ENCODE measurements around the gene TMEM147.

The TMEM147 gene

DNA sequence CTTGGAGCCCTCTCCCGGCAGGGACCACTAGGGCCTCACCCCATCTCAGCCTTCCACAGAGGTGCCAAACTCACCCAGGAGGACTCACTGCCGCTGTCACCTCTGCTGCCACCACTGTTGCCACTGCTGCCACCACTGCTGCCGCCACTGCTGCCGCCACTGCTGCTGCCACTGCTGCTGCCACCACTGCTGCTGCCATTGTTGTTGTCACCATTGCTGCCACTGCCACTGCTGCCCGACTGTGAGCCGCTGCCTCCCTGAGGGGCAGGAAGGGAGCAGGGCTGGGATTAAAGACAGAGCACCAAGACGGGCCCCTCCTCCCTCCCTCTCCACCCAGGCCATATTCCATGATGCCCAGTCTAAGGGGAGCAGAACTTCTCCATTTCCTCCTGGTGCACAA is 34.1 kb upstream of the TMEM147 start:
- H3K27ac Mint-ChIP-seq = no peak overlapping the region
- ATAC-seq (ENCODE audit: low read depth) = no peak
- H3K4me1 Mint-ChIP-seq = peaks cover 15% of the 10 kb centered on the region
- H3K27me3 Mint-ChIP-seq = peaks cover 18% of the 10 kb centered on the region
- H3K36me3 Mint-ChIP-seq = no peaks in the 10 kb centered on the region
- H3K4me3 Mint-ChIP-seq = no peak overlapping the region
- DNase-seq (ENCODE audit: low spot score in 2 of 2) = no peak
- no peaks in the 10 kb centered on the region for H3K9me3 Mint-ChIP-seq

DNA sequence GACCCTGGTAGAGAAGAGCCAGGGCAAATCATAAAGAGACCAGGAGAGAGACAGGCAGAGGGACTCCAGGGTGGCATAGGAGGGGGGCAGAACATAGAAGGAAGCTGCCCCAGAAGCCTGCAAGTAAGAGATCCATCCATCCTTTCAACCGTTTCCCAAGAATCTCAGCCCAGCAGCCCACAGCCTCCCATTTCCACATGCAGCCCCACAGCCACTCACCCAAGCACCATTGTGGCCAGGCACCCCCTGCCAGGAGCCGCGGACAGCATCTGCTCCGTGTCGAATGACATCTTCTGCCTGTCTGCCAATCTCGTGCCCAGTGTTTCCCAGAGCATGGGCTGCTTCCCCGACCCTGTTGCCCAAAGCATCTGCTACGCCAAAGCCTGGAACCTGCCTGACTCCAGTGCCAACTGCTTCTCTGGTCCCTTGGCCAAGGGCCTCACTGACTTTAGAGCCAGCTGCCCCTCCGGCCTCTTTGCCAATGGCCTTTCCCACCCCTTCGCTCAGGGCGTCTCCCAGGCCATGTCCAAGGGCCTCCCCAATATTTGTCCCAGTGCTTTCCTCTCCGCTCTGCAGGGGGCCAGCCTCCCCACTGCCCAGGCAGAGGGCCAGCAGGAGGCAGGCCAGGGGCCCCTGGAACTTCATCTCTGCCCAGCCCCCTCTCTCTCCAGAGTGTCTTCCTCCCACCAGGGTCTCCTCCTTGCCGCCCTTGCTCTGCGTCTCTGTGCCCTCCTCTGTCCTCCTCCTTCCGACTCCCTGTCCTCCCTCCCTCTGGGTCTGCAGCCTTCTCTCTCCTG is 32.4 kb upstream of the TMEM147 start:
- Mint-ChIP-seq H3K27ac (no peak overlapping the region), H3K9me3 (no peaks in the 10 kb centered on the region), H3K36me3 (no peaks in the 10 kb centered on the region), H3K4me1 (peaks cover 15% of the 10 kb centered on the region), H3K4me3 (no peak overlapping the region), H3K27me3 (peaks cover 20% of the 10 kb centered on the region)
- ATAC-seq (ENCODE audit: low read depth) = no peak
- DNase-seq (ENCODE audit: low spot score in 2 of 2) = no peak

DNA sequence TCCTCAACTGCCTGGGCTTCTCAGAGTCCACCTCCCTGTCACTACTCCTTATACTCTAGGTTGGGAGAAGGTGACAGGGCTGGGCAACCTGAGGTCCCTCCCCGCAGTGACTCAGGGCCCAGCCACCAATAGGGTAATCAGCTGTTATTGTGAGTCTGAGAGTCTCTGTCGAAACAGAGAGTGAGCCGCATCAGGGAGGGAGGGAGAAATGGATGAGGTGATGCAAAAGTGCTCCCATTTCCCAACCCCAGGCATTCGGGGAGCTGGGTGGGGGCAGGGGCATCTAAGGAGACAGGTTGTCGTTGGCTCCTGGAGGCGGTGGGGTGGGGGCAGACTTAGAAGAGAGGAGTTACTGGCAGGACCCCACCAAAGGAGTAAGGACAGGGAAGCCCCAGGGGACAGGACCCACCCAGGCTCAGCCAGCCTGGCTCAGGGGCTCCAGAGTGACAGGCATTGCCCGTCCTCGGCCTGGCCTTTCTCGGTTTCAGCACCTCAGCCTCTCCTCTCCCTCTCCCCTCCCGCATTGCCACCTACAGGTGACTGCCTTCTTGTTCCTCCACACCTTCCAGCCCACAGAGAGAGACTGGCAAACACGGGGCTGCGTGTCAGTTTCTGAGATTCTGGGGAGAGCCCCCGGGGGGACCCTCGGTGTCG is 31.7 kb upstream of the TMEM147 start, which contains the start of gene DMKN:
Gene DMKN, minus strand, starts transcription at position 22 of the 654 bp plus-strand sequence. CDS start 174 bp downstream, outside the sequence.
- Mint-ChIP-seq H3K27ac (no peak within 1 kb of the TSS), H3K27me3 (peaks cover 23% of the 10 kb centered on the region), H3K4me3 (no peak within 1 kb of the TSS), H3K36me3 (no peaks in the 10 kb centered on the region), H3K4me1 (peaks cover 15% of the 10 kb centered on the region), H3K9me3 (no peaks in the 10 kb centered on the region)
- DNase-seq (ENCODE audit: low spot score in 2 of 2) (no peak), ATAC-seq (ENCODE audit: low read depth) (no peak)

DNA sequence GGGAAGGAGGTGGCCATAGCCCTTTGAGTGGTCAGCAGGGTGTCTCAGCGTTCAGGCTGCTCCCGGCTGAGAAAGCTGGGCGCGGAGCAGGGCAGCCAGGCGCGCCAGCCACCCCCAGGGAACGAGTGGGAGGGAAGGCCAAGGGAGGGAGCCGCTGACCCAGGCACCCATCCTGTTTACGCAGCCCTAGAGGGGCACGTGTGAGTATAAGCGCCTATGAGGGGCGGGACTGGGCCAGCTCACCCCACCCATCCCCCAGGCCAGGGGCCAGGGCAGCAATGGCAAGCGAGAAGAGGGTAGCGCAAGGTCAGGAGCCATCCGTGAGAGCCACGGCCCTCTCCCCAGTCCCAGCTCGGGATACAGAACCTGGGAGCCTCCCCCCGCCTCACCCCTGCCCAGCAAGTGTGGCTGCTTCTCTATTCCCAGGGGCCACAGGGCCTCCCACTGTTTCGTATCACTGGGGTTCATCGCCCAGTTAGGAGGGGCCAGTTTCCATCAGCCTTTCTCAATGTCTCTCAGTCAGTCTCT is 31.1 kb upstream of the TMEM147 start:
- DNase-seq (ENCODE audit: low spot score in 2 of 2) (no peak), ATAC-seq (ENCODE audit: low read depth) (no peak)
- H3K9me3 Mint-ChIP-seq = no peaks in the 10 kb centered on the region
- H3K36me3 Mint-ChIP-seq = no peaks in the 10 kb centered on the region
- H3K27me3 Mint-ChIP-seq = peaks cover 26% of the 10 kb centered on the region
- H3K4me1 Mint-ChIP-seq = peaks cover 13% of the 10 kb centered on the region
- no peak overlapping the region for H3K27ac Mint-ChIP-seq
- H3K4me3 Mint-ChIP-seq = no peak overlapping the region

DNA sequence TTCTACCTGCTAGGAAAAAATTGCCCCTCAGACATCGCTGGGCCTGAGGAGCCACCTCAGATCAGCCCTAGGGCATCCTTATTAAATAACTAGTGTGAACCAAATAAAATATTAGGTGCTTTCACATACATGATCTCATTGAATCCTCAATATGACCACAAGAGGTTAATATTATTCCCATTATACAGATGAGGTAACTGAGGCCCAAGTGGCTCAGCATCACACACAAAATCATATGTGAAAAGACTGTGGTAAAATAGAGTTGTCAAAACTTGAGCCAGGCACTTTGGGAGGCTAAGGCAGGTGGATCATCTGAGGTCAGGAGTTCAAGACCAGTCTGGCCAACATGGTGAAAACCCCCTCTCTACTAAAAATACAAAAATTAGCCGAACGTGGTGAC is 29.1 kb upstream of the TMEM147 start:
- peaks cover 29% of the 10 kb centered on the region for H3K27me3 Mint-ChIP-seq

DNA sequence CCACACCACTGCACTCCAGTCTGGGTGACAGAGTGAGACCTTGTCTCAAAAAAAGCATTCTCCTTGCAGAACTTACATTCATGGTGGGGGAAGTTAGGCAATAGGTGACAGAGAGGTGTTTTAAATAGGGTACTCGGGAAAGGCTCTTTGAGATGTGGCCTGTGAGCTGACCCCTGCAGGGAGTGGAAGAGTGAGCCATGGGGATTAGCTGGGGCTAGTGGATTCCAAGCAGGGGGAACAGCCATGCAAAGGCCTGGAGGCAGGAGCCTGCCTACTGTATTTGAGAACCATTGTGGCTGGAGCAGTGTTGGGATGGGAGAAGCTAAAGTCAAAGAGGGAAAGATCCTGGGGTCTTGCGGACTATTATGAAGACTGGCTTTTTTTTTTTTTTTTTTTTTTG is 28.1 kb upstream of the TMEM147 start:
- ATAC-seq (ENCODE audit: low read depth) (no peak), DNase-seq (ENCODE audit: low spot score in 2 of 2) (no peak)
- Mint-ChIP-seq H3K36me3 (no peaks in the 10 kb centered on the region), H3K27ac (no peak overlapping the region), H3K27me3 (peaks cover 27% of the 10 kb centered on the region), H3K9me3 (no peaks in the 10 kb centered on the region), H3K4me1 (peaks cover 6% of the 10 kb centered on the region), H3K4me3 (no peak overlapping the region)

More for the DNA sequence above, 29.1 kb upstream of the TMEM147 start:
- Mint-ChIP-seq H3K27ac (no peak overlapping the region), H3K4me1 (peaks cover 6% of the 10 kb centered on the region), H3K9me3 (no peaks in the 10 kb centered on the region), H3K4me3 (no peak overlapping the region), H3K36me3 (no peaks in the 10 kb centered on the region)
- ATAC-seq (ENCODE audit: low read depth) = no peak
- no peak for DNase-seq (ENCODE audit: low spot score in 2 of 2)

DNA sequence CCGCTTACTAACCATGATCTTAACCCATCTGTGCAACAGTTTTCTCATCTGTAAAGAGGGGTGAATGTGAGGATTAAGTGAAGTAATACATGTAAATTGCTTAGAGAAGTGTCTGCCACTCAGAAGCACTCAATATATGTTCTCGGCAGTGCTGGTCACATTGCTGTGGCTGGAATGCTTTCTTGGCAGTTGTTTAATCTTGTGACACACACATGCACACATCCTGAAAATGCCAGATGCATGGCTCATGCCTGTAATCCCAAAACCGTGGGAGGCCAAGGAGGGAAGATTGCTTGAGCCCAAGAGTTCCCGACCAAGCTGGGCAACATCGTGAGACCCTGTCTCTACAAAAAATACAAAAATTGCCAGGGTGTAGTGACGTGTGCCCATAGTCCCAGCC is 27.1 kb upstream of the TMEM147 start:
- DNase-seq (ENCODE audit: low spot score in 2 of 2) (no peak), ATAC-seq (ENCODE audit: low read depth) (no peak)
- peaks cover 6% of the 10 kb centered on the region for H3K4me1 Mint-ChIP-seq
- H3K4me3 Mint-ChIP-seq = no peak overlapping the region
- no peaks in the 10 kb centered on the region for H3K36me3 Mint-ChIP-seq
- peaks cover 25% of the 10 kb centered on the region for H3K27me3 Mint-ChIP-seq
- H3K27ac Mint-ChIP-seq = no peak overlapping the region
- no peaks in the 10 kb centered on the region for H3K9me3 Mint-ChIP-seq

DNA sequence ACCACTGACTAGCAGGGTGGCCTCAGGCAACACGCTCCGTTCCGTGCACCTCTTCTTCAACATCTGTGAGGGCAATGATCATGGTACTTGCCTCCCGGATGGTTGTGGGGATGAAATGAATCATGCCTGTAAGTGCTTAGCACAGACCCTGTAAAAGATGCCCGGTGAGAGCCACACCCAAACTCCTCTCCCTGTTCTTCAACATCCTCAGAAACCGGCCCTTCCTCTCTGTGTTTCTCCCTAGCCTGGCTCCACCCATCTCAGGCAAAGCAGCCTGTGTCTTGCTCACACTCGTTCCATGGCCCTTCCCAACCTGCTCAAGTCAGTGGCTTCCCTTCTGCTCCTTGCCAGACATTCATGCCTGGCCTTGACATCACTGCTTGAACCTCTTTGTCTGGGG is 26.1 kb upstream of the TMEM147 start:
- H3K36me3 Mint-ChIP-seq = no peaks in the 10 kb centered on the region
- H3K9me3 Mint-ChIP-seq = no peaks in the 10 kb centered on the region
- ATAC-seq (ENCODE audit: low read depth) (no peak), DNase-seq (ENCODE audit: low spot score in 2 of 2) (no peak)
- H3K27me3 Mint-ChIP-seq = peaks cover 23% of the 10 kb centered on the region
- no peak overlapping the region for H3K27ac Mint-ChIP-seq
- H3K4me1 Mint-ChIP-seq = peaks cover 6% of the 10 kb centered on the region
- H3K4me3 Mint-ChIP-seq = no peak overlapping the region

DNA sequence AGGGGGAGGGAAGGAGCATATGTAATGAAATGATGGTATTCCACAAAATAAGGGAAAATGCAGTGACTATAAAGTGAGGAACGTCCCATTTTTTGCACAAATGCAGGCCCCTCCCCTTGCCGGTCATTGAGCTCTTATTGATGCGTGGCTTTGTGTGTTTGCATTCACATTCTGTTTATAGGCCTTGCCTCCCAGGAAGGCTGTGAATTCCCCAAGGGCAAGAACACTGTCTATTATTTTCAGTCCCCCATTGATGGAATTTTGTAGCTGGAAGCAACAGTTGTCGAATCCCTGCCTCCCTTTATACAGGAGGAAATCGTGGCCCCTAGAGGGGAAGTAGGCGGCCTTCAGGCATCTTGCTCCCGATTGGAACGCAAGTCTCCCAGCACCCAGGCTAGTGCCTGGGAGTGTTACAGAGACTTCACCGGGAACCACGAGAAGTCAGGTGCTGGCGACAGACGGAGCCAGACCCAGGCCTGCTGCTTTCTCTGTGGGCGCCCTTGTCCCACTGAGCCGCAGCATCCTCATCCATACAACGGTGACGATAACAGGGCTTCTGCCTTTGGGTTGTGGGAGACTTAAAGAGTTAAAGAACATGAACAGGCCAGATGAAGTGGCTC is 24.2 kb upstream of the TMEM147 start:
- peaks cover 23% of the 10 kb centered on the region for H3K27me3 Mint-ChIP-seq
- DNase-seq (ENCODE audit: low spot score in 2 of 2) (no peak), ATAC-seq (ENCODE audit: low read depth) (no peak)
- H3K4me1 Mint-ChIP-seq = peaks cover 3% of the 10 kb centered on the region
- no peaks in the 10 kb centered on the region for H3K9me3 Mint-ChIP-seq
- no peak overlapping the region for H3K27ac Mint-ChIP-seq
- H3K4me3 Mint-ChIP-seq = no peak overlapping the region
- H3K36me3 Mint-ChIP-seq = no peaks in the 10 kb centered on the region

DNA sequence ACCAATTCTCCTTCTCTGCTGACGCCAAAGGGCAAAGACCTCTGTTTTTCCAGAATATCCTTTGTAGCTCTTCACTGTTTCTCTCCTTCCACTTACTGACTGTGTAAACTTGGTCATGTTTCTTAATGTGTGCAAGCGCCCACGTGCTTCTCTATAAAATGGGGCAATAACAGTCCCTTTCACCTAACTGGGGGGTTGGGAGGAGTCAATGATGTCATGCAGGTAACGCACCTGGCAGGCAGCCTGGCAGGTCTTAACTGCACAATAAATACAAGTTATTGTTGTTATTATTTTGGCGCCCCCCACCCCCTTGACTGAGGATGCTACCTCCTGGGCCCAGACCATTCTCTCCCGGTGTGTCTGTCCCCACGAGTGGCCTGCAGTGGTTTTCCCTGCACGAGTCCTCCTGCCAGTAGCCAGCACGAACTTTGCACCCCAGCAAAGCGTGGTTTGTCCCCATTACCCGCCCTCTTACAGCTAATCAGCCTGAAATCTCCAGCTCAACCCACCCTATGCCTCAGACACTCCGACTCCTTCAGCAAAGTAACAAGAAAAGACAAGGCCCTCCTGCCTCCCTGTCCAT is 22.6 kb upstream of the TMEM147 start:
- H3K9me3 Mint-ChIP-seq = no peaks in the 10 kb centered on the region
- H3K4me3 Mint-ChIP-seq = no peak overlapping the region
- ATAC-seq (ENCODE audit: low read depth) = no peak
- H3K4me1 Mint-ChIP-seq = peaks cover 3% of the 10 kb centered on the region
- no peak for DNase-seq (ENCODE audit: low spot score in 2 of 2)
- no peak overlapping the region for H3K27ac Mint-ChIP-seq
- H3K36me3 Mint-ChIP-seq = no peaks in the 10 kb centered on the region
- H3K27me3 Mint-ChIP-seq = peaks cover 32% of the 10 kb centered on the region

DNA sequence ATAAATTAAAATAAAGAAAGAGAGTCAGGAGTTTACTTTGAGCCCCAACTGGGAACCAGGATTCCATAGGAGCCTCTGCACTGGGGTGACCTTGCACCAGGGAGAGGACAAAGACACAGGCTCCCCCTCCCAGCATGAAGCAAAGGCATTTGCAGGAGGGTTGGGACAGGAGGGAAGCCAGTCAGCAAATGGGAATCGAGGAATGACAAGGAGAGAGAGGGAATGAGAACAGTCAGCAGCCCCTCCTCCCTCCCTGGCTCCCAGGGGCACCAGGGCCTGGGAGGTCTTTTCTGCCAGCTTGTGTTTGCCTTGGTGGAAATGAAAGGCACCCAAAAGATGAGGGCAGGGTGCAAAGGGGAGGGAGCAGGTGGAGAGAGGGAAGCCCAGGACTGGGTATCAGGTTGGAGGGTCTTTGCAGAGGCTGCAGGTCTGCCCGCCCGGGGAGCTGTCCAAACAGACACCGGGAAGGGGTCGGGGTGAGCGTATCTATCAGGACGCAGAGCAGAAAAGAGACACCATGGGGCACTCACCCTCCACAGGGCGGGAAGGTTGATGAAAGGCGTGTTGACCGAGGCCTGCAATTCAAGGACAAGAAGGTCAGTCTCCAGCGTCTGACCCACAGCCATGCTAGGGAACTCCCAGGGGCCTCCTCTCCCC is 21.1 kb upstream of the TMEM147 start:
- H3K9me3 Mint-ChIP-seq = no peaks in the 10 kb centered on the region
- H3K27ac Mint-ChIP-seq = no peak overlapping the region
- peaks cover 38% of the 10 kb centered on the region for H3K27me3 Mint-ChIP-seq
- ATAC-seq (ENCODE audit: low read depth) = no peak
- H3K4me3 Mint-ChIP-seq = no peak overlapping the region
- peaks cover 3% of the 10 kb centered on the region for H3K4me1 Mint-ChIP-seq
- DNase-seq (ENCODE audit: low spot score in 2 of 2) = no peak
- H3K36me3 Mint-ChIP-seq = peaks cover 2% of the 10 kb centered on the region

DNA sequence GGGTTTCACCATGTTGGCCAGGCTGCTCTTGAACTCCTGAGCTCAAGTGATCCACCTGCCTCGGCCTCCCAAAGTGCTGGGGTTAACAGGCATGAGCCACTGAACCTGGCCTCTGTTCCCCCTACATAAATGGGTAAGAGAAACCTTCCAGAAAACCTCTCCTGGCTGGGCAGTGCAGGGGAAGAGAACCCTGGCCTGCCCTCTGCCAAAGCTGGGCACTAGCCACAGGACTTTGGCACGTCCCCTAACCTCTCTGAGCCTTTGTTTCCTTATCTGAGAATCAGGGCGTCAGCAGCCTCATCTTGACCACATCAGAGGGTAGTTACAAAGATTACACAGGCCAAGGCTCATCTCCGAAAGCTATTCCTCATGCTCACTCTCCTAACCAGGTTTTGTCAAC is 19.6 kb upstream of the TMEM147 start:
- Mint-ChIP-seq H3K4me3 (no peak overlapping the region), H3K9me3 (no peaks in the 10 kb centered on the region), H3K4me1 (no peaks in the 10 kb centered on the region), H3K27ac (no peak overlapping the region), H3K36me3 (peaks cover 2% of the 10 kb centered on the region), H3K27me3 (peaks cover 40% of the 10 kb centered on the region)
- ATAC-seq (ENCODE audit: low read depth) (no peak), DNase-seq (ENCODE audit: low spot score in 2 of 2) (no peak)

DNA sequence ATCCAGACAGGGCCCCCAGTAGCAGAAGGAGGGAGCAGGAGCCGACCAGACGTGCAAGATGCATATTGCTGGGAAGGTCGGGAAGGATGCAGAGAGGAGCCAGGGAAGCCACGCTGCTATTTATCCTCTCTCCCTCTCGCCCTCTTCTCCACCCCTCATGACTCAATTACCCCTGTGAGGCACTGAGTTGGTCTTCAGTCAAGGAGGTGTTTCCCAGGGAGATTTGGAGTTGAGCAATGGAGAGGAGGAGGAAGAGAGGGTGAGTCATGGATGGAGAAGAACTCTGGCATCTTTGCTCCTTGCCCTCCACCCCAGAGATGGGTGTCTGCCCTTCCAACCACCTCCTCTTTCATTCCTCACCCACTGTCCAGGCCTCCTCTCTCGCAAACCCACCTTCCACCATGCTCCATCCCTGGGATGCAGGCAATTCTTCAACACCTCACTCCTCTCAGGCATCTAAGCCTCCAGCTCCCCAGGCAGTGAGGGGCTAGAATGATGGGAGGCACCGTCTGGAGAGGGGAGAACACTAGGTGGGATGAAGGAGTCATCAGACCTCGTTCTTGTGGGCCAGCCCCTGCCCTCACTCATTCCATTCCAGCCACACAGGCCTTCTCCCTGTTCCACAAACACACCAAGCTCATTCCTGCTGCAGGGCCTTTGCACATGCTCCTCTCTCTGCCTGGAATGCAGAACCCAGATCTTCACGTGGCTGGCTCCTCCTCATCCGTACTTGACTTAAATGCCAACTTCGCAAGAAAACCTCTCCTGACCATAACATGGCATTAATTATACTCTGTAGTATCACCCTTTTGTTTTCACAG is 17.0 kb upstream of the TMEM147 start, which contains the start of gene SBSN:
Gene SBSN, minus strand, starts transcription at position 94 of the 821 bp plus-strand sequence. Its CDS starts 30 bp downstream, at position 64.
- Mint-ChIP-seq H3K4me1 (no peaks in the 10 kb centered on the region), H3K27ac (no peak within 1 kb of the TSS)
- no peak for DNase-seq (ENCODE audit: low spot score in 2 of 2)

More for the DNA sequence above, 17.0 kb upstream of the TMEM147 start, which contains the start of gene SBSN:
- Mint-ChIP-seq H3K27me3 (peaks cover 49% of the 10 kb centered on the region), H3K4me3 (no peak within 1 kb of the TSS), H3K9me3 (no peaks in the 10 kb centered on the region), H3K36me3 (peaks cover 2% of the 10 kb centered on the region)
- ATAC-seq (ENCODE audit: low read depth) = no peak

Data from memory B cell (primary cell).